ENCODE measurements around the gene CD46.
"Not testable (repeated sequence)": the region's sequence is repeated elsewhere in the genome, so short reads cannot be mapped to it uniquely, and the experiment has no call there.

Gene CD46

DNA sequence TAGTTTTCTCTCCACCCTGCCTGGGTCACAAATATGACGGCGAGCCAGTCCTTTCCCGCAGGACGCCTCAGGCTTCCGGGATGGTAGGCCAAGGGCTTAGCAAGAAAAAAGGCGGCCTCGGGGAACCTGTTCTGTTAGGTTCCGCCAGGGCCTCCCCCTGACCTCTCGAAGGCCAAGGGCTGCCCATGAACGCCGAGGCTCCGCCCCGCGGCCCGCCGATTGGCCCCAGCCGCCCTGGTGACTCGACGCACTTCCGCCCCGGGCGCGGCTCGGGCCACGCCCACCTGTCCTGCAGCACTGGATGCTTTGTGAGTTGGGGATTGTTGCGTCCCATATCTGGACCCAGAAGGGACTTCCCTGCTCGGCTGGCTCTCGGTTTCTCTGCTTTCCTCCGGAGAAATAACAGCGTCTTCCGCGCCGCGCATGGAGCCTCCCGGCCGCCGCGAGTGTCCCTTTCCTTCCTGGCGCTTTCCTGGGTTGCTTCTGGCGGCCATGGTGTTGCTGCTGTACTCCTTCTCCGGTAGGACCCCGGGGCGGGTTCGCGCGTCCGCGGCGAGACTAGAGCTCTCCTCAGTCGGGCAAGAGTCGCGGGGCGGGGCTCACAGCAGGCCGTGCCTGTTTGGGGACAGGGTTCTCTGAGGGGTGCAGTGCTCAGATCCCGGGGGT is at the start of gene CD46:
Gene CD46, plus strand, starts transcription at position 265 of the 666 bp plus-strand sequence. Its CDS starts 159 bp downstream, at position 424.
- H3K27me3 ChIP-seq (ENCODE audit: low read length) = no peaks in the 10 kb centered on the region
- H2AFZ ChIP-seq (ENCODE audit: low read depth, low read length, severe bottlenecking) = peak within 1 kb of the TSS; percentile 65
- TF ChIP-seq EZH2phosphoT487 (conservative IDR thresholded peaks at IDR 0.05; ENCODE audit: low read length) = no peak
- TF ChIP-seq, protein P1, sequence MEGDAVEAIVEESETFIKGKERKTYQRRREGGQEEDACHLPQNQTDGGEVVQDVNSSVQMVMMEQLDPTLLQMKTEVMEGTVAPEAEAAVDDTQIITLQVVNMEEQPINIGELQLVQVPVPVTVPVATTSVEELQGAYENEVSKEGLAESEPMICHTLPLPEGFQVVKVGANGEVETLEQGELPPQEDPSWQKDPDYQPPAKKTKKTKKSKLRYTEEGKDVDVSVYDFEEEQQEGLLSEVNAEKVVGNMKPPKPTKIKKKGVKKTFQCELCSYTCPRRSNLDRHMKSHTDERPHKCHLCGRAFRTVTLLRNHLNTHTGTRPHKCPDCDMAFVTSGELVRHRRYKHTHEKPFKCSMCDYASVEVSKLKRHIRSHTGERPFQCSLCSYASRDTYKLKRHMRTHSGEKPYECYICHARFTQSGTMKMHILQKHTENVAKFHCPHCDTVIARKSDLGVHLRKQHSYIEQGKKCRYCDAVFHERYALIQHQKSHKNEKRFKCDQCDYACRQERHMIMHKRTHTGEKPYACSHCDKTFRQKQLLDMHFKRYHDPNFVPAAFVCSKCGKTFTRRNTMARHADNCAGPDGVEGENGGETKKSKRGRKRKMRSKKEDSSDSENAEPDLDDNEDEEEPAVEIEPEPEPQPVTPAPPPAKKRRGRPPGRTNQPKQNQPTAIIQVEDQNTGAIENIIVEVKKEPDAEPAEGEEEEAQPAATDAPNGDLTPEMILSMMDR (IDR thresholded peaks at IDR 0.05; ENCODE audit: insufficient read depth, low read length, poor library complexity, severe bottlenecking) = no peak
- no peaks in the 10 kb centered on the region for H3K9me3 ChIP-seq (ENCODE audit: insufficient read depth, low read length)
- H3K4me2 ChIP-seq (ENCODE audit: low read depth, low read length, poor library complexity, severe bottlenecking) = peak within 1 kb of the TSS; percentile 67
- no peaks in the 10 kb centered on the region for H3K9me2 ChIP-seq (replicated peaks; ENCODE audit: insufficient read depth, low read length)
- H4K20me1 ChIP-seq (ENCODE audit: low read depth, low read length) = no peaks in the 10 kb centered on the region; the same call in none of the 2 replicates
- peak within 1 kb of the TSS; percentile 86 for H3K4me3 ChIP-seq (ENCODE audit: insufficient read depth, low read length, poor library complexity, severe bottlenecking)
- H3K27ac ChIP-seq (ENCODE audit: low read depth, low read length) = peak within 1 kb of the TSS; percentile 61
- peak within 1 kb of the TSS; percentile 80 for H3K9ac ChIP-seq (ENCODE audit: low read length)
- no peaks in the 10 kb centered on the region for H3F3A ChIP-seq (ENCODE audit: insufficient read depth)
- H3K36me3 ChIP-seq (ENCODE audit: low read length) = no peaks in the 10 kb centered on the region
- peaks cover 49% of the 10 kb centered on the region for H3K79me2 ChIP-seq (ENCODE audit: insufficient read depth, low read length)

DNA sequence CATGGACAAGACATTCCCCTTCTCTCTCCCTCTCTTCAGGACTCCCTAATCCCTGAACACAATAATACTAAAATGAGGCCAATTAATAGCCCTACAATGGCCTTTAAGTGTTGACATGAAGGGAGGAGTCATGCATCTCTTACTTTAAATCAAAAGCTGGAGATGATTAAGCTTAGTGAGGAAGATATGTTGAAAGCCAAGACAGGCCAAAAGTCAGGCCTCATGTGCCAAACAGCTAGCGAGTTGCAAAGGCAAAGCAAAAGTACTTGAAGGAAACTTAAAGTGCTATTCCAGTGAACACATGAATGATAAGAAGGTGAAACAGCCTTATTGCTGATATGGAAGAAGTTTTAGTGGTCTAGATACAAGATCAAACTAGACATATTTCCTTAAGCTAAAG is 49.5 kb upstream of the CD46 start:
- Histone ChIP-seq H2AFZ (ENCODE audit: low read depth, low read length, severe bottlenecking) (no peak overlapping the region), H4K20me1 (ENCODE audit: low read depth, low read length) (no peaks in the 10 kb centered on the region), H3K27me3 (ENCODE audit: low read length) (no peaks in the 10 kb centered on the region), H3K4me2 (ENCODE audit: low read depth, low read length, poor library complexity, severe bottlenecking) (no peak overlapping the region), H3K4me3 (ENCODE audit: insufficient read depth, low read length, poor library complexity, severe bottlenecking) (no peak overlapping the region), H3K79me2 (ENCODE audit: insufficient read depth, low read length) (no peaks in the 10 kb centered on the region), H3K9ac (ENCODE audit: low read length) (no peak overlapping the region), H3K36me3 (ENCODE audit: low read length) (no peaks in the 10 kb centered on the region), H3F3A (ENCODE audit: insufficient read depth) (no peaks in the 10 kb centered on the region), H3K9me3 (ENCODE audit: insufficient read depth, low read length) (no peaks in the 10 kb centered on the region), H3K9me2 (replicated peaks; ENCODE audit: insufficient read depth, low read length) (no peaks in the 10 kb centered on the region), H3K27ac (ENCODE audit: low read depth, low read length) (no peak overlapping the region)
- TF ChIP-seq EZH2phosphoT487 (conservative IDR thresholded peaks at IDR 0.05; ENCODE audit: low read length) = no peak
- TF ChIP-seq, protein P1 (IDR thresholded peaks at IDR 0.05; ENCODE audit: insufficient read depth, low read length, poor library complexity, severe bottlenecking) = no peak

DNA sequence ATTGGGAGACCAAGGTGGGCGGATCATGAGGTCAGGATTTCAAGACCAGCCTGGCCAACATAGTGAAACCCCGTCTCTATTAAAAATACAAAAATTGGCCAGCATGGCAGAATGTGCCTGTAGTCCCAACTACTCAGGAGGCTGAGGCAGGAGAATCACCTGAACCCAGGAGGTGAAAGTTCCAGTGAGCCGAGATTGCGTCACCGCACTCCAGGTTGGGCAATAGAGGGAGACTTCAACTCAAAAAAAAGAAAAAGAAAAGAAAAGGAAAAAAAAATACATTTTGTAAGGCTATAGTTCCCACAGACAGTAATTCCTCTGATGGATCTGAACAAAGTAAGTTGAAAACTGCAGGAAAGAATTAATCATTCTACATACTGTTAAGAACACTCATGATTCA is 48.1 kb upstream of the CD46 start:
- Histone ChIP-seq H3K79me2 (ENCODE audit: insufficient read depth, low read length) (no peaks in the 10 kb centered on the region), H3K27ac (ENCODE audit: low read depth, low read length) (no peak overlapping the region), H3K27me3 (ENCODE audit: low read length) (no peaks in the 10 kb centered on the region), H3K4me3 (ENCODE audit: insufficient read depth, low read length, poor library complexity, severe bottlenecking) (no peak overlapping the region), H4K20me1 (ENCODE audit: low read depth, low read length) (no peaks in the 10 kb centered on the region), H3K36me3 (ENCODE audit: low read length) (no peaks in the 10 kb centered on the region), H3F3A (ENCODE audit: insufficient read depth) (no peaks in the 10 kb centered on the region), H3K9me2 (replicated peaks; ENCODE audit: insufficient read depth, low read length) (no peaks in the 10 kb centered on the region), H2AFZ (ENCODE audit: low read depth, low read length, severe bottlenecking) (no peak overlapping the region), H3K9me3 (ENCODE audit: insufficient read depth, low read length) (no peaks in the 10 kb centered on the region), H3K9ac (ENCODE audit: low read length) (no peak overlapping the region), H3K4me2 (ENCODE audit: low read depth, low read length, poor library complexity, severe bottlenecking) (no peak overlapping the region)
- TF ChIP-seq, protein P1 (IDR thresholded peaks at IDR 0.05; ENCODE audit: insufficient read depth, low read length, poor library complexity, severe bottlenecking) = no peak
- TF ChIP-seq EZH2phosphoT487 (conservative IDR thresholded peaks at IDR 0.05; ENCODE audit: low read length) = no peak

DNA sequence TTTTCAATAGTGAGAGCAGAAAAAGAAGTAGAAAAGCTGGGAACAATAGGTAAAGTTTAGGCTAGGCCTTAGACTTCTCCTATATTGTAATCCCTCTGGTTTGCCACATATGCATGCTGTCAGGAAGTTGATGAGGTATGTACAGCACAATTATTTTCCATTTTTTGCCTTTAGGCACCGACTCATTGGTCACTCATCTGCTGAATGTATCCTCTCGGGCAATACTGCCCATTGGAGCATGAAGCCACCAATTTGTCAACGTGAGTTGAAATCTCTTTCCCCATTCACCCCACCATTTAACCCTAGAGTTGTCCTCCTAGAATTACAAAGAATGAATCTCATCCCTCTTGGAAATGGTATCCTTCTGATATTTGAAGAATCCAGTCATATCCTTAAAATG is 43.9 kb upstream of the CD46 start:
- H3K9me3 ChIP-seq (ENCODE audit: insufficient read depth, low read length); H3K27ac ChIP-seq (ENCODE audit: low read depth, low read length); H3K36me3 ChIP-seq (ENCODE audit: low read length); H3K9ac ChIP-seq (ENCODE audit: low read length); H3F3A ChIP-seq (ENCODE audit: insufficient read depth); H2AFZ ChIP-seq (ENCODE audit: low read depth, low read length, severe bottlenecking); H3K79me2 ChIP-seq (ENCODE audit: insufficient read depth, low read length); H3K4me3 ChIP-seq (ENCODE audit: insufficient read depth, low read length, poor library complexity, severe bottlenecking); H3K9me2 ChIP-seq (replicated peaks; ENCODE audit: insufficient read depth, low read length); H3K27me3 ChIP-seq (ENCODE audit: low read length); H3K4me2 ChIP-seq (ENCODE audit: low read depth, low read length, poor library complexity, severe bottlenecking); H4K20me1 ChIP-seq (ENCODE audit: low read depth, low read length): not testable (repeated sequence)

All from SU-DHL-6 (cell line).